Posterior vena cava (tissue), 2 donors: Measurements from ENCODE around the gene TMEM106A. TPM values are rescaled to one million over a fixed set of nuclear protein-coding genes. Genes with fewer than 3 reads are reported as not detected.
"Not testable (repeated sequence)": the region's sequence is repeated elsewhere in the genome, so short reads cannot be mapped to it uniquely, and the experiment has no call there.

Experiments
- DNase-seq: peaks from one replicate; pipeline ENCODE4 v3.0.0-alpha.2; 2020; ENCODE audit warnings: low spot score
- intact Hi-C, 2 donors: fragments of 100-400 bp; cut with DNase I; formaldehyde crosslinking; loops; one replicate each; pipeline versions ENCODE4 v1.14.1 to v1.14.2; 2022 to 2023
- total RNA-seq, 2 donors: library from RNA; stranded (reverse); fragmentation: NEBNext Ultra II Directional; extraction: Animal tissue kit (Norgen Biotek cat#: 25700); gene quantifications; one replicate each; pipeline ENCODE4 v1.2.1, GENCODE V29; 2021
- donor health status: DM: yes; HTN: yes; CAD: no.
- donor health status: DM: yes; HTN: yes; CAD: no.

Gene TMEM106A
- total RNA-seq, 2 donors from 2014 or later: 18.4 to 19.9 TPM

- intact Hi-C loops: no loop called here
- DNase-seq: no peak
Observed at GRCh38 chr17:43212641-43213490, 1.2 kb downstream of the TMEM106A start.

DNA sequence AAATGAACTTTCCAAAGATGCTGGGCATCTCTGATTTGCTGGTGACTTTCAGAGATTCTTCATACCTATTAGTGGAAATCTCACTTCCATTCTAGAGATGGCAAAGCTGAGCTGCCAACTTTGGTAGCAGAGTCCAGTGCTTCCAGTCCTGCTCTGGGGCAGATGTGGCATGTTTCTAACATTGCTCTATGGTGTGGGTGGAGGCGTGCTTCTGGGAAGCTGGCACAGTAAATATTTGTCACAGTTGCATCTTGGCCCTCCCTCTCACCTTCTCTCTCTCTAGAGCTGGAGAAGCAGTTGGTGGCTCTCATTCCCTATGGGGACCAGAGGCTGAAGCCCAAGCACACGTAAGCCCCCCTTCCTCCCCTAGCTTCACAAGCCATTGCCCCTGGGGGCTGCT, 1.9 kb downstream of the TMEM106A start:
- intact Hi-C loops: no loop called here
- no peak for DNase-seq

GRCh38 chr17:43215341-43215740, 3.7 kb downstream of the TMEM106A start:
- no peak for DNase-seq
- intact Hi-C loops: no loop called here

DNA sequence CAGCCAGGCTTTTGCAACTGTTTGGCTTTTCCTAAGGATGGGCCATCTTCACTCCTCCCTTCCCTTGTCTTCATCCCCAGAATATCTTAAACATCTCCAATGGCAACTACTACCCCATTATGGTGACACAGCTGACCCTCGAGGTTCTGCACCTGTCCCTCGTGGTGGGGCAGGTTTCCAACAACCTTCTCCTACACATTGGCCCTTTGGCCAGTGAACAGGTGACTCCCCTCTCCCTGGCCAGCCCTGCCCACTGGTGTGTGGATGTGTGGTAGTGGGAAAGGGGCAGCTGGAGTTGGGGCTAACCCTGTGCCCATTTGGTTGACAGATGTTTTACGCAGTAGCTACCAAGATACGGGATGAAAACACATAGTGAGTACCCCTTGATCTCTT, 4.7 kb downstream of the TMEM106A start:
- intact Hi-C loops: no loop called here
- no peak for DNase-seq

DNA sequence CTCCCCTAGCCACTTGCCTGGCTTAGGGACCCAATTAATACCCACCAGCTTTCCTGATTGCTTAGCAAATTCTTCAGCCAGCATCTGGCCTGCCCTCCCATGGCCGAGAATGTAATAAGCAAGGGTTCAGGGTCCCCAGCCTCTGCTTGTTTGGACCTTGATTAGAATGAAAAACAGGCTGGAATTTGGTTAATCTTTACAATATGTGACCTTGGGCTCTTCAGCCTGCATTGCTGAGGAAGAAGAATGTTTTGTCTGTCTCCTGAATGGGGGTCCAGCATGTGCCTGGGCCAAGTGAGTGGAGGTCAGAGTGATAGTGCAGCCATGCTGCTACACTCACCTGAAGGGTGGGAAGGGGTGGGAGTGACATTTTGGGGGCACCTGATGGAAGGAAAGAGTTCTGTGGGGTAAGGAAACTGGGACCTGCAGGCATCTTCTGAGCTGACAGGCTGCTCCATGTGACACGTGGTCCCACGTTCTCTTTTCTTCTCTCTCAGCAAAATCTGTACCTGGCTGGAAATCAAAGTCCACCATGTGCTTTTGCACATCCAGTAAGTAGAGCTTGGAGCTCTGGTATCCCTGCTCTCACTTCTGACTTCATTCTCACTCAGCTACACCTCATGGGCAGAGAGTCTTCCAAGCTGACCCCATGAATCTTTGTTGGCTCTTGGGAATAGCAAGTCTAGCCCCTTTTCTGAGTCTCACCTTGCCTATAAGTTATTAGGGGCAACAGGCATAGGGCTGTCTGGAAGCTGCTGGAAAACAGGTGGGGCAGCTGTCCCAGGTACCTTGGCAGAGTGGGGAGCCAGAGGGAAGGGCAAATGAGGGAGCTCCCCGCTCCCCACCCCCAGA, 5.3 kb downstream of the TMEM106A start:
- intact Hi-C loops: no loop called here
- DNase-seq: no peak

DNA sequence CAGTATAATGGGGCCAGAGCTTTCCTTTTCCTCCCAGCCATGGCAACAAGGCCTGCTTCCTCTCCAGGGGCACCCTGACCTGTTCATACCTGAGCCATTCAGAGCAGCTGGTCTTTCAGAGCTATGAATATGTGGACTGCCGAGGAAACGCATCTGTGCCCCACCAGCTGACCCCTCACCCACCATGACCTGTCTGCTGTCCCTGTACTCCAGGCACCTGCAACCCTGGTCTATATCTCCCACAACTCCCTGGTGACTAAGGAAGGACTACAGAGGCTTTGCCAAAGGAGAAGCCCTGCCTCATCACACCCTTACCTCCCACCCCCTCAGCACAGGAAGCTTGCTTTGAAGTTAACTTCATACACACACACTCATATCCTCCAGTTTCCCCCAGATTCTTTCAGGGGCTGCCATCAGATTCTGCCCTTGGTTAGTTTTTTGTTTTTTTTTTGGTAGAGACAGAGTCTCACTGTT, 6.0 kb downstream of the TMEM106A start:
- DNase-seq: no peak
- intact Hi-C loops: no loop called here

- no peak for DNase-seq
- intact Hi-C loops: no loop called here
Observed at GRCh38 chr17:43219001-43219400, 7.3 kb downstream of the TMEM106A start.

DNA sequence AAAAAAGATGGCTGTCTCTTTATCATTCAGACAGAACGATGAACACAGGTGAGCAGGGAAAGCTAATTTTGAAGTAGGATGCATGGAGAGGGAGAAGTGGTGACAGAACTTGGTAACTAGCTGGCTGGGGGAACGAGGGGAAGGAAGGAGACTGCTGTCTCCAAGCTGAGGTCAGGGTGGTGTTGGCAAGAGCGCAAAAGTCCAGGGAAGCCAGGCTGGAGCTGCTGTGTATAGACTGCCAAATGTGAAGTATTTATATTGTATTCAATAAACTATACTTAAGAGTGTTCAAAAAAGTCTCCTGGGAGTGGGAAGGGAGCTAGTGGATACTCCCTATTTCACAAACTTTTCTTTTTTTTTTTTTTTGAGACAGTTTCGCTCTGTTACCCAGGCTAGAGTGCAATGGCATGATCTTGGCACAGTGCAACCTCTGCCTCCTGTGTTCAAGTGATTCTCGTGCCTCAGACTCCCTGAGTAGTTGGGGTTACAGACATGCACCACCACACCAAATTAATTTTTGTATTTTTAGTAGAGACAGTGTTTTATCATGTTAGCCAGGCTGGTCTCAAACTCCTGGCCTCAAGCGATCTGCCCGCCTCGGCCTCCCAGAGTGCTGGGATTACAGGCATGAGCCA, 8.2 kb downstream of the TMEM106A start:
- intact Hi-C loops: loop anchor here in 1 of 2 donors (5.0 kb wide), 1 partner anchor 133 kb away; no protein-coding TSS in a partner anchor
- DNase-seq: no peak

DNA sequence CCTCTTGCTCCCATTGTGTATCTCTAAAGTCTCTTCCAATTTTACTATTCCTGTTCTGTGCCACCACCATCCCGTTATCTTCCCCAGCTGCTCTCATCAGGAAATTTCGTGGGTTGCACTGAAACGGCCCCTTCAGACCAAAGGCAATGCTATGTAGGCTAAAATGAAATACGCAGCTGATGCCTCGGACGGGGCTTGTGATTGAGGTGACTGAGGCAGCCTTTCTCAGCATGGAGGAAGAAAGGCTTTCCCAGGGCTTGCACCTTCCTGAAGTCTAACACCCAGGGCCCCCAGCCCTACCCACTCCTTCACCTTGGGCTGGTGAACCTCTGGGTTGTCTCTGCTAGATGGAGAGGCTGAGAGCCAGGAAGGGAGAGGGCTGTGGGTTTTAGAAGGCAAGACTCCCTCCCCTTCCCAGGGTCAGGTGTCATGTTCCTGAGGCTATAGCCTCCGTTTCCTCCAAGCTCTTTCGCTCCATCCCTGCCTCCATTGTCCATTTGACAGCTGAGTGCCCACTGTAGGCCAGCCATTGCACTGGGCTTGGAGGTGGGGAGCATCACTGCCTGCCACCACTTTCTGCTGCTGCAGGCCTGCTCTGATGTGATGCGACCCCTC, 8.9 kb downstream of the TMEM106A start:
- no peak for DNase-seq
- intact Hi-C loops: loop anchor here in 1 of 2 donors (5.0 kb wide), 1 partner anchor 133 kb away; no protein-coding TSS in a partner anchor

DNA sequence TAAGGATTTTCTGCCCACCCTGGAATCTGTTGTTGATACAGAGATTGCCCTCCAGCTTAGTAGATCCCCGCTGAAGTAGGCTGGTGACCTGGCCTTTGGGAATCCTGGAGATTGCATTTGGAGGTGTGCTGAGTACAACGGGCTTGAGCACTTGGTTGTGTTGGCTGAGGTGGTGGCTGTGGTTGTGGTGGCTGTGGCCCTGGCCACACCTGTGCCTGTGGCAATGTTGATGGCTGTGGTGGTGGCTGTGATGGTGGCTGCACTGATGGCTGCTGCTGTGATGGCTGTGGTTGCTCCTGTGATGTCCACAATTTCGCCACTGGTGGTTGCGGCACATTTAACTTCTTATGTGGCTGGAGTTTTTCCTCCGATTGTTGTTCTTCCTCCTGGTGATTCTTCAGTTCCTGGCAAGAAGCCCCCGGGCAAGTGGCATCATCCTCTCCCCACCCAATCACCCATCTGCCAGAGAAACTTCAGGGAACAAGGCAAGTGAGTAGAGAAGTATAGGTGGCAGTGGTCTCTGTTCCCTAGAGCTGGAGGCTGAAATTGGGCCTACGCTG, 12.6 kb downstream of the TMEM106A start:
- no peak for DNase-seq
- intact Hi-C loops: loop anchor here in 1 of 2 donors (5.0 kb wide), 1 partner anchor 137 kb away; no protein-coding TSS in a partner anchor

DNA sequence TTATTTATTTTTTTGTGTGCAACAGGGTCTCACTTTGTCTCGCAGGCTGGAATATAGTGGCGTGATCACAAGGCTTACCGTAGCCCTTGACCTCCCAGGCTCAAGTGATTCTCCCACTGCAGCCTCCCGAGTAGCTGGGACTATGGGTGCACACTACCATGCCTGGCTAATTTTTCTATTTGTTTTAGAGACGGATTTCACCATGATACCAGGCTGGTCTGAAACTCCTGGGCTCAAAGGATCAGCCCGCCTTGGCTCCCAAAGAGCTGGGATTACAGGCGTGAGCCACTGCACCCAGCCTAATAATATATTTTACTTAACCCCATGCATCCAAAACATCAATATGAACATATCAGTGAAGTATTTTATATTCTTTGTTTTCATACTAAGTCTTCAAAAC, 14.7 kb downstream of the TMEM106A start:
- intact Hi-C loops: no loop called here
- no peak for DNase-seq

DNA sequence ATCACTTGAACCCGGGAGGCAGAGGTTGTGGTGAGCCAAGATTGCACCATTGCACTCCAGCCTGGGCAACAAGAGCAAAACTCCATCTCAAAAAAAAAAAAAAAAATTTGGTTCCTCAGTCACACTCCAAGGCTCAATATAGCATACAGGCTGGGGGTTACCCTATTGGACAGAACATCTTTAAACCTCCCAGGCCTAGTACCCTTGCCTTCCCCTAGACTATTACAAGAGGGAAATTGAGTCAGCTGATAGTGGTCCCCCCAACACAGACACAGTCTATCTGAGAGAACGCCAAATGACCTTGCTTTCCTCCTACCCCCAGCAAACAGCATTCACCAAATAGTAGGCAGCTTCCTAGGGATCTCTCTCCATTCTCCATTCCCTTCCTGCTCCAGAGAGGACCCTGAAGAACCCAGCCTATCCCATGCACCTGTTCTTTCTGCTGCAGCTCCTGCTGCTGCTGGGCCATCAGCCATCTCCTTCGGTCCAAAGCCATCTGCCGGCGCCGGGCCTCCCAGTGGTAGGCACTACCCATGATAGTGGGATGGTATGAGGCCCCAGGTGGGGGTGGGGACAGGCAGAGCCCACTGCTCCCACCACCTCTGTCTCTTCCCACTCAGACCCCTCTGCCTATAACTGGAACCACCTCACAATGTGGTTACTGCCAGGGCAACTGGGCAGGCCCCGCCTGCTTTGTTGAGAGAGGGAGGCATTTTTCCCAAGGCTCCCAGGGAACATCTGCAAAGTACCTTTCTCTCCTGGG, 16.5 kb downstream of the TMEM106A start, which contains the start of gene CCDC200:
CCDC200 (minus strand) TSS at position 604 of the 763 bp plus-strand sequence; CDS start at position 535, 69 bp downstream.
- intact Hi-C loops, DNase-seq: not testable (repeated sequence)

DNA sequence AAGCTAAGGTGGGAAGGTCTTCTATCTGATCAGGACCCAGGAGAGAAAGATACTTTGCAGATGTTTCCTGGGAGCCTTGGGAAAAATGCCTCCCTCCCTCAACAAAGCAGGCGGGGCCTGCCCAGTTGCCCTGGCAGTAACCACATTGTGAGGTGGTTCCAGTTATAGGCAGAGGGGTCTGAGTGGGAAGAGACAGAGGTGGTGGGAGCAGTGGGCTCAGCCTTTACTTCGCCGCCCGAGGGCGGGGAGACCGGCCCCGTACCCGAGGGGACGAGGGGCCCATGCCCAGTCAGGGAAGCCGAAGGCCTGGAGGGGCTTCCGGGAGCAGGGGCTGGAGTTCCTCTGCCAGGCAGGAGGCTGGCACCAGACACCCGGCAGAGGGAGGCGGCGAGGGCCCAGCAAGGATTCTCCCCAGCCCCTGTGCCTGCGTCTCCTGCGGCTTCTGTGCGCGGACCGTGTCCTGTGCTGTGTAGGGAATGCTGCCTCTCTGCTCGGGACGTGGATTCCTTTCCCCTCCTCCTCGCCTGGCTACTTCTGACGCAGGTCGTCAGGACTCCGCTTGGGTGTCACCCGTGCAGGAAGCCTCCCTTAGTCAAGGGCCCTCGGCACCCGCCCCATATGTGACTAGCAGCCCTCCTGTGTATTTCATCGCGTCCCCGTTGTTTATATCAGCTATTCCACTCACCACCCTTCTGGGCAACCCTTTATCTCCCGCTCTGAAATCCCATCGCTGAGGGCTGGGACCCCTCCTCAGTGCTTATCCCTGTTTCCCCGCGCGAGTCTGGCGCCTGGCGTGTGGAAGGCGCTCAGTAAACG, 19.7 kb downstream of the TMEM106A start:
- DNase-seq, intact Hi-C loops: not testable (repeated sequence)

DNA sequence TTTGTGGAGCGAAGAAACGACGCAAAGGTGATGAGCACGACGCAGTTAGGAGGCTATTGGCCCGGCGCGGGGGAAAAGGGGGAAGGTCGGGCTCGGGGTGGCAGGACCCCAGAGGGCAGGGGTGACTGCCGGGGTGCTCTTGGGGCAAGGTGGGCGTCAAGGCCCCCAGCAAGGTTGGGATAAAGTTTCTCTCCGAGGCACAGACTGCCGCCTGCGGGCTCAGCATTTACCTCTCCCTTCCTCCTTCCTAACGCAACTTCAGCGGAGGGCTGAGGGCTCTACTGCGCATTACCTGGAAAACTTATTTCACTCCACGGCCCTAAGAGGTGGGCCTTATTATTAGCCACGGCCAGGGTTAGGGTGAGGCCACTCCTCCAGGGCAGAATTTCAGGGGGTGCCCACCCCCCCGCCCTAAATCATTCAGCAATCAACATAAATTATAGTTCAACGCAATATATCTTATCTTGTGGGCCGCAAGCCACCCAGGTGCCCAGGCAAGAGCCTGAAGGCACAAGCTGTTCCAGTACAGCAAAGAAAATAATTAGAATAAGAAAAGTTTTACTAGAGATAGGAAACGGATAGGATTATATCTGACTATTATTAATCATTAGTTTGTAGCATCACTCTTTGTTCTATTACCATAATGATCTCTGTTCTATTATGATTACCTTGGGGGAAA, 20.5 kb downstream of the TMEM106A start:
- DNase-seq: peak; percentile 92

DNA sequence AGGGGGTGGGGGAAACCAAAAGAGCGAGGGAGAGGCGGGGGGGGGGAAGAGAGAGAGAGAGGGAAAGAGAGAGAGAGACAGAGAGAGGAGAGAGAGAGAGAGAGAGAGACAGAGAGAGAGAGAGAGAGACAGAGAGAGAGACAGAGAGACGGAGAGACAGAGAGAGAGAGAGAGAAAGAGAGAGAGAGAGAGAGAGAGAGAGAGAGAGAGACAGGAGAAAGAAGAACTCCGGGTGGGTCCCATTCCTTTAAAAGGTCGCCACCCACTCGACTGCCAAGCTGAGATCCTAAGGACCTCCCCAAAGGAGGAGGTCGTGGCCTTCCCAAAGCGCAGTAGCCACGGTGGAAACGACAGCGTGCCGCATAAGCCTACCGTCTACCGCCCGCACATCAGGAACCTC, 21.6 kb downstream of the TMEM106A start:
- intact Hi-C loops, DNase-seq: not testable (repeated sequence)

More for the DNA sequence above, 20.5 kb downstream of the TMEM106A start:
- intact Hi-C loops: not testable (repeated sequence)

GRCh38 chr17:43233877-43234276, 22.2 kb downstream of the TMEM106A start, which contains the start of gene RNU2-1:
Gene RNU2-1, minus strand, starts transcription at chr17:43233977.
- DNase-seq, intact Hi-C loops: not testable (repeated sequence)
